ENCODE results near the gene LTO1. TPM values are rescaled to one million over a fixed set of nuclear protein-coding genes. Genes with fewer than 3 reads are reported as not detected.

Gene LTO1
- total RNA-seq, 1 donor from 2014 or later, result 28.5 TPM

DNA sequence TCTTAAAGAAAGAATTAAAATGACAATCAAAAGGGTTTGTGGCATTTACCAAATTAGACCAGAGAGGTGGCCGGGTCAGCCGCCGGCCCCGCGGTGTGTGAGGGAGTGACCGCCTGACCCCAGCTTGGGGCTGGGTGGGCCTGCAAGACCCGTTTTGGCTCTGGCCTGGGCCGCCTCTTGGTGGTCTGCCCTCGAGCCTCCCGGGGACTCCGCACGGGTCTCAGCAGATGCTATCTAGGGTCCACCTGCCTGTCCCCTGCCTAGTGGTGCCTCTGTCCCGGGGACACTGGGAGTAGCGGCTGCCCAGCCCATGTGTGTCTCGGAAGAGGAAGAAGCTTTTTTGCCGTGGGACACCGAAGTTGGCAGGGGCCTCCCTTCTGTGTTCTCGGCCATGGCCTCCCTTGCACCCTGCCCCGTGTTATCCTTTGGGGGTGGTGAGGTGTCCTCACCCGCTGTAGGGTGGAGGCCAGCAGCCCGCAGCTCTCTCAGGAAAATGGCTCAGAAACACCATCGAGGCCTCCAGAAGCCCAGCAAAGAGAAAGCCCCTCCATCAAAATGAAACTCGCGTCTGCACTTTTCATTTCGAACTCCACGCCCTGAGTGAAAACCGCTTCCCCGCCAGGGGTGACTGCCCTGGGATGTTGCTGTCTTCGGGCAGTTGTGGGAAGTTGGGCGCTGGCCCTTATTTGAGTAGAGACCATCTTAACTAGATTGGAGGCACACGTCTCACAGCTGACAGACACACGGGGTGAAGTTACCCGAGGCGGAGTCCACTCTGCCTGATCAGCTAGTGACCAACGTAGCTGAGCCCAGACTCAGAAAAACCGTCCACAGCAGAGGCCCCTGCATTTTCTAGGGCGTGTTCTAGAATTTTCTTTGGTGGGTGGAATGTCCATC is 26.2 kb downstream of the LTO1 start:
- Mint-ChIP-seq H3K36me3 (ENCODE audit: insufficient read depth) (peaks cover 24% of the 10 kb centered on the region), H3K4me3 (ENCODE audit: low read depth) (no peak overlapping the region), H3K9me3 (ENCODE audit: low read depth) (no peaks in the 10 kb centered on the region), H3K27me3 (no peaks in the 10 kb centered on the region), H3K27ac (peak overlapping the region; percentile 67), H3K4me1 (ENCODE audit: low read depth) (peaks cover 8% of the 10 kb centered on the region)
- TF ChIP-seq CTCF (IDR thresholded peaks at IDR 0.05; ENCODE audit: unreplicated experiment), result no peak
- DNase-seq (ENCODE audit: low spot score, unreplicated experiment), result no peak

- H3K4me3 Mint-ChIP-seq (ENCODE audit: low read depth), result no peak overlapping the region
- H3K27ac Mint-ChIP-seq, result peak overlapping the region; percentile 45
- no peak for DNase-seq (ENCODE audit: low spot score, unreplicated experiment)
- H3K9me3 Mint-ChIP-seq (ENCODE audit: low read depth), result no peaks in the 10 kb centered on the region
- peaks cover 20% of the 10 kb centered on the region for H3K36me3 Mint-ChIP-seq (ENCODE audit: insufficient read depth)
- no peaks in the 10 kb centered on the region for H3K27me3 Mint-ChIP-seq
- peaks cover 9% of the 10 kb centered on the region for H3K4me1 Mint-ChIP-seq (ENCODE audit: low read depth)
- TF ChIP-seq CTCF (IDR thresholded peaks at IDR 0.05; ENCODE audit: unreplicated experiment), result no peak
Measured at GRCh38 chr11:69647761-69648497, 27.2 kb downstream of the LTO1 start.

- DNase-seq (ENCODE audit: low spot score, unreplicated experiment), result no peak
- no peaks in the 10 kb centered on the region for H3K9me3 Mint-ChIP-seq (ENCODE audit: low read depth)
- H3K4me1 Mint-ChIP-seq (ENCODE audit: low read depth), result peaks cover 9% of the 10 kb centered on the region
- H3K4me3 Mint-ChIP-seq (ENCODE audit: low read depth), result no peak overlapping the region
- no peak for TF ChIP-seq CTCF (IDR thresholded peaks at IDR 0.05; ENCODE audit: unreplicated experiment)
- no peak overlapping the region for H3K27ac Mint-ChIP-seq
- H3K27me3 Mint-ChIP-seq, result no peaks in the 10 kb centered on the region
- H3K36me3 Mint-ChIP-seq (ENCODE audit: insufficient read depth), result peaks cover 17% of the 10 kb centered on the region
Measured at GRCh38 chr11:69647390-69647748, 27.8 kb downstream of the LTO1 start.

GRCh38 chr11:69646493-69647389 is 28.4 kb downstream of the LTO1 start:
- H3K27ac Mint-ChIP-seq, result peak overlapping the region; percentile 64
- H3K9me3 Mint-ChIP-seq (ENCODE audit: low read depth), result no peaks in the 10 kb centered on the region
- no peaks in the 10 kb centered on the region for H3K27me3 Mint-ChIP-seq
- peaks cover 9% of the 10 kb centered on the region for H3K4me1 Mint-ChIP-seq (ENCODE audit: low read depth)
- no peak for TF ChIP-seq CTCF (IDR thresholded peaks at IDR 0.05; ENCODE audit: unreplicated experiment)
- no peak overlapping the region for H3K4me3 Mint-ChIP-seq (ENCODE audit: low read depth)
- H3K36me3 Mint-ChIP-seq (ENCODE audit: insufficient read depth), result peaks cover 13% of the 10 kb centered on the region
- no peak for DNase-seq (ENCODE audit: low spot score, unreplicated experiment)

All from progenitor cell of endocrine pancreas (in vitro differentiated cells).